GM19099 (cell line): ENCODE measurements around the gene ATG4A.

ENCODE experiments used
- POLR2A ChIP-seq: IDR thresholded peaks from 3 replicates; pipeline ENCODE4 v1.6.1; 2011; ENCODE audit warnings: low read depth; ENCODE audit not compliant: insufficient read length; ENCODE audit errors: extremely low read depth

Gene ATG4A

GRCh38 chrX:108097380-108097779 is 5.8 kb downstream of the ATG4A start:
- no peak for TF ChIP-seq POLR2A

GRCh38 chrX:108105473-108105872 is 13.9 kb downstream of the ATG4A start:
- TF ChIP-seq POLR2A: no peak

GRCh38 chrX:108114541-108114940 is 23.0 kb downstream of the ATG4A start:
- TF ChIP-seq POLR2A: no peak

- no peak for TF ChIP-seq POLR2A
These were observed 26.4 kb downstream of the ATG4A start for GRCh38 chrX:108117988-108118387.

- no peak for TF ChIP-seq POLR2A
These were observed 29.7 kb downstream of the ATG4A start for GRCh38 chrX:108121291-108121690.

- TF ChIP-seq POLR2A: no peak
These were observed 31.2 kb downstream of the ATG4A start for GRCh38 chrX:108122748-108123147.

- TF ChIP-seq POLR2A: no peak
These were observed 32.2 kb downstream of the ATG4A start for GRCh38 chrX:108123591-108124366.

- no peak for TF ChIP-seq POLR2A
These were observed 35.1 kb downstream of the ATG4A start for GRCh38 chrX:108126661-108127060.

- TF ChIP-seq POLR2A: no peak
These were observed 35.6 kb downstream of the ATG4A start for GRCh38 chrX:108127152-108127551.

GRCh38 chrX:108130889-108131288 is 39.3 kb downstream of the ATG4A start:
- TF ChIP-seq POLR2A: no peak

GRCh38 chrX:108131471-108131870 is 39.9 kb downstream of the ATG4A start:
- TF ChIP-seq POLR2A: no peak

- TF ChIP-seq POLR2A: no peak
These were observed 40.5 kb downstream of the ATG4A start for GRCh38 chrX:108132034-108132433.

GRCh38 chrX:108132876-108133275 is 41.3 kb downstream of the ATG4A start:
- TF ChIP-seq POLR2A: no peak

GRCh38 chrX:108134724-108135123 is 43.1 kb downstream of the ATG4A start:
- no peak for TF ChIP-seq POLR2A

GRCh38 chrX:108138814-108139702 is 47.5 kb downstream of the ATG4A start:
- no peak for TF ChIP-seq POLR2A

- TF ChIP-seq POLR2A: no peak
These were observed 56.9 kb downstream of the ATG4A start for GRCh38 chrX:108148524-108148923.

GRCh38 chrX:108156082-108156481 is 64.5 kb downstream of the ATG4A start:
- TF ChIP-seq POLR2A: no peak

- no peak for TF ChIP-seq POLR2A
These were observed 65.4 kb downstream of the ATG4A start for GRCh38 chrX:108156934-108157466.
